Measurements from ENCODE around the gene ABCG5. TPM values are rescaled to one million over a fixed set of nuclear protein-coding genes. Genes with fewer than 3 reads are reported as not detected.

Gene ABCG5

Small RNAs within 50 kb of the gene (small RNA-seq; reads per million reads assigned to genes)
- gene RN7SKP66 (ENCODE audit: insufficient read depth), result not detected
